HG03520 (cell line): Measurements from ENCODE around the gene KCNJ6.

Source experiments
- ATAC-seq: cut with Tn5 transposase; IDR thresholded peaks from one replicate; pipeline ENCODE4 v1.9.1; 2021; ENCODE audit warnings: mild to moderate bottlenecking, moderate library complexity; ENCODE audit not compliant: unreplicated experiment

The KCNJ6 gene

DNA sequence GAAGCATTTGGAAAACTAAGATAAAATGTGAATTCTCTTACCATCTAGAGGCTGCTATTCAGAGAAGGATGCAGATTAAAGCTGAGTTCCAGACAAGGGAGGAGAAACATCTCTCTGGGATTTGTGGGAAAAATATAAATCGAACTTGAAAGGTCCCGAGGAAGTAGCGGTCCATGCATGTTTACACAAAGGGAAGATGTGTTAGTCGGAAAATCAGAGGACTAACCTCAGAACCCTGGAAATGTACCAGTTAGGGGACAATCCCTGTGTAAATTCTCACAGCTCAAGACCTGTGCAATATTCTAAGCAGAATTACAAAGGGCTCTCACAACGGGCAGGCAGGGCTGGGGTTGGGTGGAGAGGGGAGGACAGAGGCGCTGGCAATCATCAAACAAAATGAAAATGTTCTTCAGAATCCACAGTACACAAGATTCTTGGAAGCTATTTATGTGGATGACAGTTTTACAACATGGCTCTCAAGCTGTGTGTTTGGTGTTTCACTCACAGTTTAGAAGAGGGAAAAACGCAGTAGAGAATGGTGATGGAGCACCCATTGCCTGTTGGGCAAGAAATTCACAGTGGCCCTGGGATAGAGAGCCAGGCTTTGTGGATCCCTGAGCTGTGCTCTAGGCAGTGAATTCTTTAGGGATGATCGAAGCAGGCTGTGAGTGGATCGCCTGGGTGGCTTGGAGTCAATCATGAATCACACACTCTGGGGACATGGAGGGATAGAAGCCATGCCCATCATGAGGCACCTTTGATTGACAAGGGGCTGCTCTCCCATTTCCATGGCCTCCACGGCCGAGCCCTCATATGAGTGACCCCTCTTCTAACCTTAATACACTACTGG, 47.6 kb downstream of the KCNJ6 start:
- ATAC-seq: no peak

DNA sequence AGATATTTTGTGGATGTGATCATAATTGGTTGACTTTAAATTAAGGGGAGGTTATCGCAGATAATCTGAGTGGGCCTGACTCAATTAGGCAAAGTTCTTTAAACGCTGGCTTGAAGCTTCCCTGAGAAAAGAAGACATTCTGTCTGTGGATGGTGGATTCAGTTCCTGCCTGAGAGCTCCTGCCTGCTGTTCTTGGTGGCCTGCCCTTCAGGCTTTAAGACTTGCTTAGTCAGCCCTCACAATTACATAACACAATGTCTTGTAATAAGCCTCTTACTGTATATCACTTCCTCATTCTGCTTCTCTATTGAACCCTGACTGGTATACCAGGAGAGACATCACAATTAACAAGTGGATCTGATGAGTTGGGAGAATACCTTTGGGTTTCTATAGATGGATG, 50.2 kb downstream of the KCNJ6 start:
- ATAC-seq: no peak

DNA sequence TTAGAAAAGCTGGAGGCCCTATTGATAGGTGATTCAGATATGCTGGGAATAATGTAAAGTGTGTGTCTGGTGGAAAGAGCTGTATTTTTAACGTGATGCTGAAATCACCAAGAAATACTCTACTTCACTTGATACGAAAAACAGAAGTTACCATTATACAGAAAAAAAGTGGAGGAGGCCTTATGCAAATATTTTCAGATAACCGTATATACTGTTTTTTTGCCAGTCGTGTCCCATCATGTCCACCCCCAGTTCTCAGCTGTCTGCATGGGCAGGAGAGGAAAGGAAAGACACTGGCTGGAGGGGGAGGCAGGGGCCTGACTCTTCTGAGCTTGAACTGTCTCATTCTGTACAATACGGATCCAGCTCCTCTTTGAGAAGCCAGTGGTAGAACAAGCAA, 51.1 kb downstream of the KCNJ6 start:
- no peak for ATAC-seq

DNA sequence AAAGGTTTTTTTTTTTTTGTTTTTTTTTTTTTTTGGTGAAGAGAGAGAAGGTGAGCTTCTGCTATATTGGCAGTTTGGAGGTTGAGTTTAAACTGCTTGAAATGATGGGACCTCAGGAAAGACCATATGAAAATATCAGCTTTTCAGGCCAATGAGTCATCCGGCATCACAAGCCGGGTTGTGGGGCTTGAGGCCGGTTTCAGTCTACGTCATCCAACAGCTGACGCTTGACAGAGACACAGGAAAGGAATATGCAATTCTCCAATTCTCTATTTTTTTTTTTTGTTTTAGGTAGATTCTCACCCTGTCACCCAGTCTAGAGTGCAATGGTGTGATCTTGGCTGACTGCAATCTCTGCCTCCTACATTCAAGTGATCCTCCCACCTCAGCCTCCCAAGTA, 52.4 kb downstream of the KCNJ6 start:
- ATAC-seq: no peak

DNA sequence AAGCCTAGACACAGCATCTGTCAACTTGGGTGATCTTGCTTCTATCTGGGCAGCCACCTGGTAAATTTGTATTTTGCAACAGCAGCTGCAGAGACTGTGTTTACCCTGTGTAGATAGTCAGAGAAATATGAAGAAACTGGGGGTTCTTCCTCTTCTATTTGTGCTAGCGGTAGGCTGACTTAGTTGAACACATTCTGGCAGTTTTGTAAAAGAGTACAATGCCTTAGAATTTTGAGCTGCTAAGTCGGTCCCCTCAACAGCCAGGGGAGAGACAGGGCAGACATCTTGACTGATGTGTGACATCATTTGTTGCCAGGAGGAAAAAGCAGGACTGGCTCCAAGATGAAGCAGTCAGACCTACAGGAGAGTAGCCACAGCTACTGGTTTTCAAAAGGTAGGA, 53.7 kb downstream of the KCNJ6 start:
- peak; percentile 53 for ATAC-seq

DNA sequence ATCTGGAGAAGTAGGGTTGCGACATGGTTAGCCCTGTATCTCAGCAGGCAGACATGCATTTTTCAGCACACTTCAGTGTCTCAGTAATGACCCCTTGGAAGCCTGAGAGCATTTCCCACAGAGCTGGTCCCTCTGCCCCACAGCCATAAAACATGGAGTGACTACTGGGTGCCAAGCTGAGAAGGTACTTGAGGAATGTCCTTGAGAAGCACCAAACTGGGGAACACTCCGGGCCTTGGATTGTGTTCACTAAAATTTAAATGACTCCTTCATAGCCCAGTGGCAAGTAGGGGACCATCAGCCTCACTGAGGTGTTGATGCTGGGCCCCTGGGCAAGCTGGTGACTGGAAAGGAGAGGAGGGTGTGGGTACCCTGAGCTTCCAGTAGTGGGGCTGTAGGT, 54.7 kb downstream of the KCNJ6 start:
- ATAC-seq: no peak

DNA sequence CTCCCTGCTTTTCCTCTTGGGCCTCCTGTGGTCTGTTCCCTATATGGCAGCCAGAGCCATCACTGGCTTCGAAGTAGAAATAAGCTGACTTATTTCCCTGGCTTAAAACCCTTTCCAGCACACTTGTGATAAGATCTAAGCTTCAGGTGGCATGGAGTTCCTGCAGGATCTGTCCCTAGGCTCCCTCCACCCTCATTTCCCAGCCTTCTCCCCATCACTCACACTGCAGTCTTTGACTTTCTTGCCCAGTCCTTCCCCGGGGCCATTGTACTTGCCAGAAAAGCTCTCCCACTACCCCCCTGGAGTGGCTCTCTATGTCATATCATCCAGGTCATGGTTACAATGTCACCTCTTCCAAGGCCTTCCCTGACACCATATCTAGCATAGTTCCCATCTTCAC, 55.8 kb downstream of the KCNJ6 start:
- no peak for ATAC-seq

DNA sequence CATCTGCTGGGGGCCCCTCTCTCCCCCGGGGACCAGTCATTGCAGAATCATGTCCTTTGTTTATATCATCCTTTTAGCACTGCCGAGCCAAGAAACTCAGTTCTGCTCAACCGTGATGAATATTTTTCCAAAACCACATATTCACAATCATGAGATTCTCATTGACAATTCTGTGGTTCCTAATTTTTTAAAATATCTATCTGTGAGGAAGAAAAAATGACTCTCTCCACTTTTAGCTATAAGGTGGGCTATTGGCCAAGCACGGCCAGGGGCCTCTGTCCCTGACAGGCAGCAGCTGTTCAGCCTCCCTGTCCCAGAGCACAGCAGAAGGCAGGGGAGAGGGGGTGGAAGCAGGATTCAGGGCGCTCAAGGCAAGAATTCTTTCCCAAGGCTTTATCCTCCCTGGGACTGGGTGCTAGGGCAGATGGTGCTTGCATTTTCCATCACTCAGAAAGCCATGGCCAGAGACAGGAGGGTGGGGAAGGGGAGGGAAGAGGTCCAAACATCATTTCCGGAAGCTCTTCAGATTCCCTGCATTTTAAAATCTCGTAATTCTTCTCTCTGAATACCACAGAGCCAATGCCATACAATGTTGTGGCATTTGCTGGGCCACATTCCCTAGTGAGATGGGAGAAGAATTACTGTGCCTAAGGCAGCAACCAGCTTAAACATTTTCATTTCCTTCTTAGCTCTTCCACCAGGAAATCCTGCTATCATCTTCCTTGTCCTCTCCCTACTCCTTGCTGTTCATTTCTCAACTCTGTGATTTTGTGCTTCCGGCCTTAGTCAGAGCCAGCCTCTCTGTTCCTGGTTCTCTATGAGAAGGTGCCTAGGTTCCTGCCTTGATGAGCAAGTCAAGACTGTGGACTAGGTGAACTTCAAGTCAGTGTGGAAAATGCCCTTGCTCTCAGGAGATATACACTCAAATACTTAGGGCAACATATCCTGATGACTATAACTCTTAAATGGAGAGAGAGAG, 60.3 kb downstream of the KCNJ6 start:
- no peak for ATAC-seq

DNA sequence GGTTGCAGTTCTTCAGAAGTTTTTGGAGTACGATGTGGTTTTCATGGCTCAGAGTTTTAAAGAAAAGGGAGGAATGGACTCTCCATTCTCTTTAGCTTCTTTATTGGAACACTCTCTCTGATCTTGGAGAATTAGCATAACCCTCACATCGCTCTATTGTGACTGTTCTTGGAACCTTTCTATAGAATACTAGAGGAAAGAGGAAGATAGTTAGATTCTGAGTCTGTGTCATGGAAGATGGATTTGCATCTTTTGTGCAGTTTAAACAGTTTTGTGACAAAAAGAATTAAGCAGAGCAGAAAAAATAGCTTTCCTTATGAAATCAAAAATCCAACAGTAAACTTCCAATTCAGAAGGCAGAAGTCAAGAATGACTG, 61.0 kb downstream of the KCNJ6 start:
- ATAC-seq: no peak

DNA sequence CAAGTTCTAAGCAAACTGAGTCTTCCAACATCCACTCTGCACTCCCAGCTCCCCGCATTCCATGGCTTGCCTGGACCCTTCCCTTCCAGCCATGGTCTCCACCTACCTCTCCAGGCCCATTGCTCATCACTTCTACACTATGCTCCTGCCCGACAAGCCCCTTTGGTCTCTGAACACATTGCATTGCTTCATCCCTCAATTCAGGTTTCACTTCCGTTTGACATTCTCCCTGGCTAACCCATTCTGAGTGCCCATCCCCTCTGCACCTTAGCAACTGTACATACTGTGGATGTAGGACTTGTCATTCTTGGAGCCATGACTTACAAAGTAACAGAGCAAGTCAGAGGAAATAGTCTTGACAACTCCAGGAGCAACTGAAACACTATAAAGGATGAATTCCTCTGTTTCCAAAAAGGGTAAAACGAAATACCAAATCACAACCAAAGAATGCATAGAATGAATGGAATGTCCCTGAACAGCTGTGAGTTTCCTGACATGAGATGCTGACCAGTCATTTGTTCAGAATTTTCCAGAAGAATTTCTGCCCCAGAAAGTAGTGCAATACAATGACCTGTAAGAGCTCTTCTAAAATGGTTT, 66.7 kb downstream of the KCNJ6 start:
- no peak for ATAC-seq

DNA sequence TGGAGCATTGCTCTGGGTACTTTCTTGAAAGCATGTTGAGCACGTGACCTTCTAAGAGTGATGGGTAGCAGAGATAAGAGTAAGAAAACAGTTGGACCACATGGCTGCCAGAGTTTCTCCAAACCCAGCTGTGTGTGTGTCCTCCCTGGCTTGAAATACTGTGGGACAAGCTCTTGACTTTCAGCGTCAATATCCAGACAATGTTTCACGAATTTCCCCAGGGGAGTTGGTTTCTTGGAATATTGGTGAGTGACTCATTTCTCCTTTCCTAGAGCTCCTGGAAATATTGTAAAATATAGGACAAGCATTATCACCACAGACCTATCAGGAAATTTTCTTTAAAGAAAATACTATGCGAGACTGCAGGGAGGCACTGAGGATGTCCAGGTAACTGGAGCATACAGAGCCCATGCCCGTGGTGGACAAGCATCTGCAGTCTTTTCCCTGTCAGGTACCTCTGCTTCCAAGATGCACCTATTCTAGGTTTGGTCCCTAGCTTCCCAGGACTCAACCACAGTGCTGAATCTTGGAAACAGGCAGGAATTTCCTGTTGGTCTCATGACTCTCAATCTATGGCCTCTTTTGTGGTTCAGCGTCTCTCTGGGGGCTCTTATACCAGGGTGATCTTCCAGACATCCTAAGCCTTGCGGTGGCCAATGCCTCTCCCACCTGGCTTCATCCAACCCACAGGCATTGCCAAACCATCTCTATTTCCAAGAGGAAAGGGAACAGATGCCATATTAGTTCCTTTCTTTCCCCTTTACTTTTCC, 67.4 kb downstream of the KCNJ6 start:
- ATAC-seq: no peak

DNA sequence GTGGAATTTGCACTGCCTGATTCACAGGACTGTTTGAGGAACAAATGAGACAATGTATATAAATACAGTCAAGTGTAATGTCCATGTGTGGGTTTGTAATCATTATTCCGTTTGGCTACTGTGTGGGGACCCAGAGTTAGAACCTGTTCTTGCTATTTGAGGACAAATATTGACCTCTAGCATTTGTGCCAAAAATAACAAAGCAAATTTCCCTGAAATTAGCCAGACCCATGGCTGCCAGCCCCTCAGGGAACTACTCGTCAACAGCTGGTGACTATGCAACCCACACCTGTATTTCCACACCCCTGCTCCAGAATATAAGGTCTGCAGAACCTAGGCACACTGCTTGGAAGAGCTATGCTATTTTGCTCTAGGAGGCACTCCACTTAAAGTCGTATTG, 70.7 kb downstream of the KCNJ6 start:
- ATAC-seq: no peak

DNA sequence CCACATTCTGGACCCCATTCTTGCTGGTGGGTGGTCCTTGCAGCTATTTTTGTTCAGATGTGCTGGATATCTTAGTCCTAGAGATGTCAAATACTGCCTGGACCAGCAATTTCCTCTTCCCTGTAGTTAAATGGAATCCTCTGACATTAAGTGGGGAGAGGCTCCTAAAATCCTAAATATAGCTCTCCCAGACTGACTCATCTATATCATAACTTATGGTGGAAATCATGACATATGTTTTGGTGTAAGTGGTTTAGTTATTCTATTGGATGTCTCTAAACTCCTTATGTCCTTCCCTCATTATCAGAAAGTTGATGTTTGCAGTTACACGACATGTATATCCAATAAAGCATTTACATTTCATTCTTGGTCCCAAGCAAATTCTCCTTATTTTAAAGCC, 73.1 kb downstream of the KCNJ6 start:
- ATAC-seq: no peak

DNA sequence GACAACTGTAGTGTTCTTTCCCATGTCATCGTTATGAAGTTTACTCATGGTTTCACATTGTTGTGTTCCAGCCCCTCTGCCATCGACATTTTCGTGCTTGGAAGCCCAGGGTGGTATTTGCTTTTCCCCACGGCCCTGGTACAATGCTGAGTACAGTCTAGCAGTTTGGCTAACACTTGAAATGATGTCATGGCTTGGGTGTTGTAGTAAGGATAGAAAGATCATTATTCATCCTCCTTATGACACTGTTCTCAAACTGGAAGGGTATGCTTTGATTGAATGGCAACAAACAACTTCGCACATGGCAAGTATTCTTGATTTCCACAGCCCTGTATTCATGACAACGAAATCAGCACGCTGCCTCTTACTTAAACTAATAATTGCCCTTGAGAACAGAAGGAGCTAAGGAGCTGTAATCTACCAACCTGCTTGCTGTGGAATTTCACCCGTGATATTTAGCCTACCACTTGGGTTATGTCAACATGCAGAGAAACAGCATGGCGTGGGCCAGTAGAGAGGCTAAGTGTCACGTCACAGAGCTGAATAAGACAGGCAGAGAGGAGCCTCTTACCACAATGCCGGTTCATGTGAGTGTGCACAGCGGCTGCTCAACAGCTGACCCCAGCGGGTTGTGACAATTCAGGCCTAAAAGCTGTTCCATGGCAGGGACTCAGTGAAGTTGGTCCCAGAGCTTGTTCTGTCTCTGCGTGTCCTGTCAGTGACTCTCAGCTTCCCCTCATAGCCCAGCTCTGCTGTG, 73.9 kb downstream of the KCNJ6 start:
- ATAC-seq: no peak

DNA sequence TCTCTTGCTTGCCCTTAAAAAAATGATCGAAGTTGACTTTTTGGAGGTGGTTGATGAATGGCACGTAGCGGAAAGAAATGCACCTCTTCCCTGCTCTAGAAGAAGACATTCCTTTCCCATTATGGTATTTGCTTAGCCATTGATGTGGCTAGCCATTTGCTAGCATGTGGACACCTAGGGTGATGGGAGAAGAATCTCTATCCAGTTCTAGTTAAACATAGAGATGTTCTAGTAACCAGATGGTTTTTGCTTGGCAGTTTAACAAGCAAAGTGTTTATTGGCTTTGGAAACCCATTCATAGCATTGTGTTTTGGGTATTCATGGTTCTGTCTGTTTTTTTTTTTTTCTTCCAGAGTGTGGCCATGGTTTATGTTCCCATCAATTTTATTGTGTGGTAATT, 78.9 kb downstream of the KCNJ6 start:
- ATAC-seq: no peak

DNA sequence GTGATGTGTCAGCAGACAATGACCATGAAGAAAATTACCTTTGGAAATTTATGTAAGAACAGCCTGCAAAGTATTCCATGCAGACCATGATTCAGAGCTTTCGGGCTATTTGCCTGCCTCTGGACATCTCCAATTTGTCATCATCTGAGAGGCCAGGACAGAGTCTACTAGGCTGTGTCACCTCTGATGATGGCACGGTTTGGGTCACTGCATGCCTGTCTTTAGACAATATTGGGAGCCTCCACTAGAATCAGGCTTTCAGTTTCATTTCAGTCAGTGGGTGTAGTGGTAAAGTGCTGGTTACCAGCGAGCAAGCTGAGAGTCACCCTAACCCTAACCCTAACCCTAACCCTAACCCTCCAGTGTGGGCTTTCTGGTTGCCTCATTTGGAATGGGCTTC, 80.8 kb downstream of the KCNJ6 start:
- no peak for ATAC-seq

DNA sequence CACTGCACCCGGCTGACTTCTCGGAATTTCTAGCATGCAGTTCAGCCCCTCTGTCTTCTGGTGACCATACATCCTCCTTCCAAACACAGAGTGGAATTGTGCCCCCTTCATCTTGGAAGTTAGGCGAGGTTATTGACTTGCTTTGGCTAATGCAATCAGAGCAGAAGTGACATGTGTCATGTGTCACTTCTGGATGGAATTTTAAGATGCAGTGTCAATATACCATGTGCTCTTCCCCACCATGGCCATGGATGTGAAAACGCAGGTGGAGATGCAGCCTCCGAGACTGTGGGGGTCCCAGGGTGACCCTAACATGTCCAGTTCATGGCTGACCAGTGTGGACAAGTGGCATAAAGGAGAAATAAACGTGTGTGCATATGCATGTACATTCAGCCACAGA, 83.0 kb downstream of the KCNJ6 start:
- ATAC-seq: no peak

DNA sequence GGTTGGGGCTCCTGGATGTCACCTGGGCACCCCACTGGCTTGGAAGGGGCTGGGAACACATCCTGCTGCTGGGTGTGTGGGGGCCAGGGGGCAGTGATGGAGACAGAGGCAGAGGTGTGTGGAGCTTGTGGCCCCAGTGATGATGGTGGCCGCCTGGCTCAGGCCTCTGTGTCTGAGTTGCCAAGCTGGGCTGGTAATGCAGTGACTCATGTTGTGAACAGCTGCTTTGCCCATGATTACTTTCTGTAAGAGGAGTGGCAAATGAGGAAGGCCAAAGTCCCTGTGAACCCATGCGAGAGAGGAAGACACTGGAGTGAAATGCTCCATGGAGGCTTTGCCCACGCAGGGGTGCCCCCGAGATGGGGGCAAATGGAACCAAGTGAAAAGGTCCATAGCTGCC, 86.8 kb downstream of the KCNJ6 start:
- ATAC-seq: no peak

DNA sequence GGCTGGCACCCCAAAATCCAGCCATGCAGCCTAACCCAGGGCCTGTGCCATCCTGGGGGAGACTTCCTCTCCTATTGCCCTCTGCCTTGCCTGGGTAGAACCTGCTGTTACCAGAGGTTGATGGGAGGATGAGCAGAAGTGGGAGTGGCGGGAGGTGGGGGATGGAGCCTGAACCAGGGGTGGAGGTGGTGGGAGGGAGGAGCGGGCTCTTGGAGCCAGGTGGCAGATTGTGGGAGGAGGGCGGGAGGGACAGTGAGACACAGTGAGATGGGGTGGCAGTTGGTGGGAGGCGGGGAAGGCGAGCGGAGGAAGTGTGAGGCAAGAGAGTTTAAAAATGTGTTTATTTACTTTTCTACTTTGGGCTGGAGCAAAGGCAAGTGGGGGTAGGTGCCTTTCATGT, 87.3 kb downstream of the KCNJ6 start:
- ATAC-seq: no peak

DNA sequence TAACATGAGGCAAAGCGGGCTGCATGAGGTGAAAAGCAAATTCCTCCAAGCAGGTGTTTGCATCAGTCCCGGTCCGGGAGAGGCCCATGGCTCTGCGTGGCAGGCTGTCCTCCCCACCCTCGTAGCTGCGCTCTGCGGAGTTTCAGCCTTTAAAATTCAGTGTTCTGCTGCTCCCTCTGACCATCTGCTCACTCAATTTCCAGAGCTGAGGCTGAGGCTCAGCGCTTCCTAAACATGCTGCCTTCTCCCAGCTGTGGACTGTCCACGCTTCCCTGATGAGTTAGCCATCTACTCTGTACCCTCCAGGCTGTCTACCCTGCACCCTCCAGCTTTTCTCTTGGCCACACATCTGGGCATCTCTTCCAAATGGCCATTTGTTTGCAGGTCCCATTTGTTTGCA, 87.7 kb downstream of the KCNJ6 start:
- no peak for ATAC-seq
